SK-N-SH treated with all-trans-retinoic acid at 6 μM for 48 hours (cell line): Measurements from ENCODE around the gene ABCF2.

ENCODE experiments used
- ATAC-seq: fragments of 200-7000 bp; cut with Tn5 transposase; 3 replicates; pipeline ENCODE4 v1.9.1; 2020; ENCODE audit warnings: mild to moderate bottlenecking, moderate library complexity
- ARNTL ChIP-seq: fragments of 450-650 bp; formaldehyde crosslinking; IDR thresholded peaks from 2 replicates; pipeline ENCODE4 v1.5.0; 2020; ENCODE audit warnings: low read depth, mild to moderate bottlenecking, moderate library complexity, borderline replicate concordance
- CSDC2 ChIP-seq: fragments of 250-450 bp; sonication (Bioruptor Pico); IDR thresholded peaks from 2 replicates; pipeline ENCODE4 v1.5.0; 2020; ENCODE audit warnings: mild to moderate bottlenecking, moderate library complexity
- CSRNP3 ChIP-seq: fragments of 250-450 bp; sonication (Bioruptor Pico); IDR thresholded peaks from 2 replicates; pipeline ENCODE4 v1.5.1; 2021; ENCODE audit warnings: mild to moderate bottlenecking, moderate library complexity
- ESRRG ChIP-seq: fragments of 250-450 bp; sonication (Bioruptor Pico); IDR thresholded peaks from 2 replicates; pipeline ENCODE4 v1.6.1; 2021; ENCODE audit warnings: mild to moderate bottlenecking
- OSR1 ChIP-seq: fragments of 250-450 bp; sonication (Bioruptor Pico); IDR thresholded peaks from 2 replicates; pipeline ENCODE4 v1.8.0; 2022; ENCODE audit warnings: moderate library complexity, mild to moderate bottlenecking, inconsistent platforms
- PPARA ChIP-seq: fragments of 250-450 bp; sonication (Bioruptor Pico); IDR thresholded peaks from 2 replicates; pipeline ENCODE4 v1.5.0; 2020; ENCODE audit warnings: mild to moderate bottlenecking, borderline replicate concordance
- RARB ChIP-seq: fragments of 250-450 bp; sonication (Bioruptor Pico); IDR thresholded peaks from 2 replicates; pipeline ENCODE4 v1.8.0; 2021; ENCODE audit warnings: mild to moderate bottlenecking, moderate library complexity
- SNAI2 ChIP-seq: fragments of 250-450 bp; sonication (Bioruptor Pico); IDR thresholded peaks from 2 replicates; pipeline ENCODE4 v1.5.0; 2020; ENCODE audit warnings: mild to moderate bottlenecking, moderate library complexity
- TCF4 ChIP-seq: fragments of 250-450 bp; sonication (Bioruptor Pico); IDR thresholded peaks from 2 replicates; pipeline ENCODE4 v1.8.0; 2021; ENCODE audit warnings: mild to moderate bottlenecking, moderate library complexity, borderline replicate concordance
- ZC3H10 ChIP-seq: fragments of 250-450 bp; sonication (Bioruptor Pico); IDR thresholded peaks from 2 replicates; pipeline ENCODE4 v1.5.1; 2021; ENCODE audit warnings: mild to moderate bottlenecking, moderate library complexity
- ZFP3 ChIP-seq: fragments of 250-450 bp; sonication (Bioruptor Pico); IDR thresholded peaks from 2 replicates; pipeline ENCODE4 v1.5.0; 2020; ENCODE audit warnings: mild to moderate bottlenecking, moderate library complexity
- ZFP30 ChIP-seq: fragments of 450-650 bp; formaldehyde crosslinking; IDR thresholded peaks from 2 replicates; pipeline ENCODE4 v1.5.0; 2022; ENCODE audit warnings: mild to moderate bottlenecking, moderate library complexity
- ZNF565 ChIP-seq: fragments of 450-650 bp; formaldehyde crosslinking; conservative IDR thresholded peaks from 2 replicates; pipeline ENCODE4 v1.5.0; 2020; ENCODE audit warnings: low read depth, mild to moderate bottlenecking, moderate library complexity
- ZNF70 ChIP-seq: fragments of 450-650 bp; formaldehyde crosslinking; IDR thresholded peaks from 2 replicates; pipeline ENCODE4 v1.5.0; 2020; ENCODE audit warnings: mild to moderate bottlenecking, moderate library complexity
- ZNF8 ChIP-seq: fragments of 450-650 bp; formaldehyde crosslinking; IDR thresholded peaks from 2 replicates; pipeline ENCODE4 v1.5.0; 2020; ENCODE audit warnings: mild to moderate bottlenecking, moderate library complexity
- TF ChIP-seq, protein P1 (sequence below): fragments of 250-450 bp; sonication (Bioruptor Pico); IDR thresholded peaks from 2 replicates; pipeline ENCODE4 v1.8.0; 2020; ENCODE audit warnings: mild to moderate bottlenecking, moderate library complexity, borderline replicate concordance
- TF ChIP-seq, protein P2 (sequence below): fragments of 250-450 bp; sonication (Bioruptor Pico); IDR thresholded peaks from 2 replicates; pipeline ENCODE4 v1.5.1; 2020; ENCODE audit warnings: low read depth, mild to moderate bottlenecking, moderate library complexity
- TF ChIP-seq, protein P3 (sequence below): fragments of 250-450 bp; sonication (Bioruptor Pico); IDR thresholded peaks from 2 replicates; pipeline ENCODE4 v1.8.0; 2021; ENCODE audit warnings: low read depth, mild to moderate bottlenecking, moderate library complexity, borderline replicate concordance

The ABCF2 gene

DNA sequence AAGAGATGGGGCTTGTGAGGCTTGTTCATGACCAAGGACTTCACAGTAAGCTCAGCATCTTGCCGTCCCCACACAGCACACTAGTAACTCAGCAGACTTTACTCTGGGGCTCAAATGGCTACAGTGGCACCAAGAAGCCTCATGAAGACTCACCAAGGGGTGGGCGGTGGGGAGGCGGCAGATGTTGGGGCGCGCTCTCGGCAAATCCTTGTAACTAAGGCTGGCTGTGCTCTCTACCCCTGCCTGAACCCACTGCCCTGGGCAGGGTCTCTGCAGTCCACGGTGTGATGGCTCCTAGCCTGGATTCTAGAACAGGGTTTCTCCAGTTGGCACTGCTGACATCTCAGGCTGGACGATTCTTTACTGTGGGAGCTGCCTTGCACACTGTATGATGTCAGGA, 33.9 kb upstream of the ABCF2 start (continued):
- TF ChIP-seq CSRNP3 (CRISPR knock-in tag), result no peak

GRCh38 chr7:151260471-151260870, 33.5 kb upstream of the ABCF2 start:
- TF ChIP-seq ZFP30 (no peak), ZNF565 (CRISPR knock-in tag) (no peak), CSDC2 (CRISPR knock-in tag) (no peak), RARB (CRISPR knock-in tag) (no peak), ZC3H10 (CRISPR knock-in tag) (no peak), ARNTL (CRISPR knock-in tag) (no peak), CSRNP3 (CRISPR knock-in tag) (no peak), ZNF8 (CRISPR knock-in tag) (no peak), TCF4 (no peak), ZFP3 (CRISPR knock-in tag) (no peak), OSR1 (CRISPR knock-in tag) (no peak), ESRRG (CRISPR knock-in tag) (no peak), ZNF70 (CRISPR knock-in tag) (no peak), SNAI2 (CRISPR knock-in tag) (no peak)
- TF ChIP-seq, protein P1, sequence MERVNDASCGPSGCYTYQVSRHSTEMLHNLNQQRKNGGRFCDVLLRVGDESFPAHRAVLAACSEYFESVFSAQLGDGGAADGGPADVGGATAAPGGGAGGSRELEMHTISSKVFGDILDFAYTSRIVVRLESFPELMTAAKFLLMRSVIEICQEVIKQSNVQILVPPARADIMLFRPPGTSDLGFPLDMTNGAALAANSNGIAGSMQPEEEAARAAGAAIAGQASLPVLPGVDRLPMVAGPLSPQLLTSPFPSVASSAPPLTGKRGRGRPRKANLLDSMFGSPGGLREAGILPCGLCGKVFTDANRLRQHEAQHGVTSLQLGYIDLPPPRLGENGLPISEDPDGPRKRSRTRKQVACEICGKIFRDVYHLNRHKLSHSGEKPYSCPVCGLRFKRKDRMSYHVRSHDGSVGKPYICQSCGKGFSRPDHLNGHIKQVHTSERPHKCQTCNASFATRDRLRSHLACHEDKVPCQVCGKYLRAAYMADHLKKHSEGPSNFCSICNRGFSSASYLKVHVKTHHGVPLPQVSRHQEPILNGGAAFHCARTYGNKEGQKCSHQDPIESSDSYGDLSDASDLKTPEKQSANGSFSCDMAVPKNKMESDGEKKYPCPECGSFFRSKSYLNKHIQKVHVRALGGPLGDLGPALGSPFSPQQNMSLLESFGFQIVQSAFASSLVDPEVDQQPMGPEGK, result no peak
- TF ChIP-seq, protein P2, sequence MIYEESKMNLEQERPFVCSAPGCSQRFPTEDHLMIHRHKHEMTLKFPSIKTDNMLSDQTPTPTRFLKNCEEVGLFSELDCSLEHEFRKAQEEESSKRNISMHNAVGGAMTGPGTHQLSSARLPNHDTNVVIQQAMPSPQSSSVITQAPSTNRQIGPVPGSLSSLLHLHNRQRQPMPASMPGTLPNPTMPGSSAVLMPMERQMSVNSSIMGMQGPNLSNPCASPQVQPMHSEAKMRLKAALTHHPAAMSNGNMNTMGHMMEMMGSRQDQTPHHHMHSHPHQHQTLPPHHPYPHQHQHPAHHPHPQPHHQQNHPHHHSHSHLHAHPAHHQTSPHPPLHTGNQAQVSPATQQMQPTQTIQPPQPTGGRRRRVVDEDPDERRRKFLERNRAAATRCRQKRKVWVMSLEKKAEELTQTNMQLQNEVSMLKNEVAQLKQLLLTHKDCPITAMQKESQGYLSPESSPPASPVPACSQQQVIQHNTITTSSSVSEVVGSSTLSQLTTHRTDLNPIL (CRISPR knock-in tag), result no peak
- TF ChIP-seq, protein P3, sequence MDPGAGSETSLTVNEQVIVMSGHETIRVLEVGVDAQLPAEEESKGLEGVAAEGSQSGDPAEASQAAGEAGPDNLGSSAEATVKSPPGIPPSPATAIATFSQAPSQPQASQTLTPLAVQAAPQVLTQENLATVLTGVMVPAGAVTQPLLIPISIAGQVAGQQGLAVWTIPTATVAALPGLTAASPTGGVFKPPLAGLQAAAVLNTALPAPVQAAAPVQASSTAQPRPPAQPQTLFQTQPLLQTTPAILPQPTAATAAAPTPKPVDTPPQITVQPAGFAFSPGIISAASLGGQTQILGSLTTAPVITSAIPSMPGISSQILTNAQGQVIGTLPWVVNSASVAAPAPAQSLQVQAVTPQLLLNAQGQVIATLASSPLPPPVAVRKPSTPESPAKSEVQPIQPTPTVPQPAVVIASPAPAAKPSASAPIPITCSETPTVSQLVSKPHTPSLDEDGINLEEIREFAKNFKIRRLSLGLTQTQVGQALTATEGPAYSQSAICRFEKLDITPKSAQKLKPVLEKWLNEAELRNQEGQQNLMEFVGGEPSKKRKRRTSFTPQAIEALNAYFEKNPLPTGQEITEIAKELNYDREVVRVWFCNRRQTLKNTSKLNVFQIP (CRISPR knock-in tag), result no peak
- TF ChIP-seq, all 23 proteins: peak for 0
- ATAC-seq, result no peak

DNA sequence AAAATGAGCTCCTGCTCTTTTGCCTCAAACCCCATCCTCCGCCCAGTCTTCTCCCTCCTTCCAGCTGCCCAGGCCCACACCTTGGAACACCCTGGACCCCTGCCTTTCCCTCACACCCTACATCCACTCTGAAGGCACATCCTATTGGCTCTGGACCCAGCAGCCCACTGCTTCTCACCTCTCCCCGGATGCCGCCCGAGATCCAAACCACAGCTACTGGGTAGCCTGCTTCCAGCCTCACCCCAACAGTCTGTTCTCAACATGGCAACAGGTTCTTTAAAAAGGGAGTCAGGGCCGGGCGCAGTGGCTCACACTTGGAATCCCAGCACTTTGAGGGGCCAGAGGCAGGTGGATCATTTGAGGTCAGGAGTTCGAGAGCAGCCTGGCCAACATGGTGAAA, 31.0 kb upstream of the ABCF2 start:
- no peak for ATAC-seq
- no peak for TF ChIP-seq ZNF565 (CRISPR knock-in tag)
- TF ChIP-seq, all 23 proteins: peak for 0

GRCh38 chr7:151256410-151257045, 29.5 kb upstream of the ABCF2 start:
- no peak for ATAC-seq
- TF ChIP-seq RARB (CRISPR knock-in tag) (no peak), ZNF565 (CRISPR knock-in tag) (no peak), ESRRG (CRISPR knock-in tag) (no peak), ZFP30 (no peak), ZFP3 (CRISPR knock-in tag) (no peak), ARNTL (CRISPR knock-in tag) (no peak), PPARA (CRISPR knock-in tag) (no peak), OSR1 (CRISPR knock-in tag) (no peak)
- TF ChIP-seq, protein P3 (CRISPR knock-in tag), result no peak
- TF ChIP-seq, protein P1, result no peak
- TF ChIP-seq, protein P2 (CRISPR knock-in tag), result no peak
